ENCODE results near the gene CENPX. TPM values are rescaled to one million over a fixed set of nuclear protein-coding genes. Genes with fewer than 3 reads are reported as not detected.

The CENPX gene
- total and polyA plus RNA-seq, 2 of the 13 experiments (the other 11 are each of a cell fraction or from before 2014, with no cell fraction given): 92.7 to 170 TPM

DNA sequence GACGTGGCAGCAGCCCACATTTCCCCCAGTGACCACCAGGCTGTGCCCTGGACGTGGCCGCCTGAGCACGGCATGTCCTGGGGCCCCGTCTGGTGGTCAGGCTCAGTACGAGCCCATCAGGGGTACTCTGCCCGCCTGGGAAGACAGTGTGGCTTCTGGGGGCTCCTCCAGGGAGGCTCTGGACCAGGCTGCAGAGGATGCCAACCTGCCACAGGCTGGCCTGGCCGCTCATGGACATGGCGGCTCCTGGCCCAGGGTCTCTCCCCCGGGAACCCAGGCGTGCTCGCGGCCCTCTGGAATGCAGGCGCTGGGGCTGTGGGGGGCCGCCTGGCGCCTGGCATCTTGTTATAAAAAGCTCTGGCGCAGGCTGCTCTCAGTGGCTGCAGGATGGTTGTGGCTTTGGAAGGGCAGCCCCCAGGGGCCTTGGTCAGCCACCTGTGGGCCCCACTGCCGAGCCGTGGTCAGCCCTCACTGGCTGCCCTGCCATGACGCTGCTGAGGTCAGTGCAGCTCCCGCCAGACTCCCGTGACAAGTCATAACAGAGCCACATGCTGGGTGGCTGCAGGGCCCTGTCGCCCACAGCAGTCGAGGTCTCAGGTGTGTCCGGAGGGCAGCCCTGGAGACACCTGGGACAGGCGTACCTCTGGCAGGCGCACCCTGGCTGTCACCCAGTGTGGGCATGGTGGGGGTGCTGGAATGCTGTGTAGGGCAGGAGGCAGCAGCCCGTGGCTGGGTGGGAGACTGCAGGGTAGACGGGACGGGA lies 15.0 kb downstream of the CENPX start (continued):
- TF ChIP-seq TMF1 (CRISPR knock-in tag; IDR thresholded peaks at IDR 0.05; ENCODE audit: low read depth) (no peak), ARNTL (CRISPR knock-in tag; IDR thresholded peaks at IDR 0.05) (no peak), NR2F2 (IDR thresholded peaks at IDR 0.05; ENCODE audit: borderline replicate concordance, low read depth) (0 out of 2 replicates have a peak, but pooled peaks have one; percentile 6), HNRNPL (IDR thresholded peaks at IDR 0.05; ENCODE audit: low read depth, low read length) (peak; percentile 82; the same call in 1 of the 2 replicates), AGO2 (optimal IDR thresholded peaks at IDR 0.05; ENCODE audit: low read depth, low read length) (peak; percentile 99), FOXC1 (CRISPR knock-in tag; IDR thresholded peaks at IDR 0.05; ENCODE audit: borderline replicate concordance) (peak; percentile 43; the same call in 1 of the 2 replicates), PAF1 (CRISPR knock-in tag; IDR thresholded peaks at IDR 0.05) (peak; percentile 78), ZNF589 (CRISPR knock-in tag; conservative IDR thresholded peaks at IDR 0.05) (no peak; the same call in 1 of the 2 replicates), FOXO4 (CRISPR knock-in tag; conservative IDR thresholded peaks at IDR 0.05) (0 out of 2 replicates have a peak, but pooled peaks have one; percentile 93), ATM (IDR thresholded peaks at IDR 0.05; ENCODE audit: borderline replicate concordance) (no peak), UBTF (CRISPR knock-in tag; IDR thresholded peaks at IDR 0.05) (peak; percentile 13; the same call in 1 of the 2 replicates), ZNF619 (CRISPR knock-in tag; IDR thresholded peaks at IDR 0.05) (peak; percentile 26; the same call in 1 of the 2 replicates), ZNF672 (CRISPR knock-in tag; IDR thresholded peaks at IDR 0.05) (0 out of 2 replicates have a peak, but pooled peaks have one; percentile 4), RBM39 (IDR thresholded peaks at IDR 0.05; ENCODE audit: low read depth, low read length, poor library complexity, severe bottlenecking) (peak; percentile 34), SP1 (IDR thresholded peaks at IDR 0.05) (no peak), SP1 (CRISPR knock-in tag; IDR thresholded peaks at IDR 0.05) (no peak)
- TF ChIP-seq, protein P1, sequence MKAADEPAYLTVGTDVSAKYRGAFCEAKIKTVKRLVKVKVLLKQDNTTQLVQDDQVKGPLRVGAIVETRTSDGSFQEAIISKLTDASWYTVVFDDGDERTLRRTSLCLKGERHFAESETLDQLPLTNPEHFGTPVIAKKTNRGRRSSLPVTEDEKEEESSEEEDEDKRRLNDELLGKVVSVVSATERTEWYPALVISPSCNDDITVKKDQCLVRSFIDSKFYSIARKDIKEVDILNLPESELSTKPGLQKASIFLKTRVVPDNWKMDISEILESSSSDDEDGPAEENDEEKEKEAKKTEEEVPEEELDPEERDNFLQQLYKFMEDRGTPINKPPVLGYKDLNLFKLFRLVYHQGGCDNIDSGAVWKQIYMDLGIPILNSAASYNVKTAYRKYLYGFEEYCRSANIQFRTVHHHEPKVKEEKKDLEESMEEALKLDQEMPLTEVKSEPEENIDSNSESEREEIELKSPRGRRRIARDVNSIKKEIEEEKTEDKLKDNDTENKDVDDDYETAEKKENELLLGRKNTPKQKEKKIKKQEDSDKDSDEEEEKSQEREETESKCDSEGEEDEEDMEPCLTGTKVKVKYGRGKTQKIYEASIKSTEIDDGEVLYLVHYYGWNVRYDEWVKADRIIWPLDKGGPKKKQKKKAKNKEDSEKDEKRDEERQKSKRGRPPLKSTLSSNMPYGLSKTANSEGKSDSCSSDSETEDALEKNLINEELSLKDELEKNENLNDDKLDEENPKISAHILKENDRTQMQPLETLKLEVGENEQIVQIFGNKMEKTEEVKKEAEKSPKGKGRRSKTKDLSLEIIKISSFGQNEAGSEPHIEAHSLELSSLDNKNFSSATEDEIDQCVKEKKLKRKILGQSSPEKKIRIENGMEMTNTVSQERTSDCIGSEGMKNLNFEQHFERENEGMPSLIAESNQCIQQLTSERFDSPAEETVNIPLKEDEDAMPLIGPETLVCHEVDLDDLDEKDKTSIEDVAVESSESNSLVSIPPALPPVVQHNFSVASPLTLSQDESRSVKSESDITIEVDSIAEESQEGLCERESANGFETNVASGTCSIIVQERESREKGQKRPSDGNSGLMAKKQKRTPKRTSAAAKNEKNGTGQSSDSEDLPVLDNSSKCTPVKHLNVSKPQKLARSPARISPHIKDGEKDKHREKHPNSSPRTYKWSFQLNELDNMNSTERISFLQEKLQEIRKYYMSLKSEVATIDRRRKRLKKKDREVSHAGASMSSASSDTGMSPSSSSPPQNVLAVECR (CRISPR knock-in tag; IDR thresholded peaks at IDR 0.05; ENCODE audit: borderline replicate concordance): peak; percentile 38; the same call in 1 of the 2 replicates
- TF ChIP-seq, protein P2, sequence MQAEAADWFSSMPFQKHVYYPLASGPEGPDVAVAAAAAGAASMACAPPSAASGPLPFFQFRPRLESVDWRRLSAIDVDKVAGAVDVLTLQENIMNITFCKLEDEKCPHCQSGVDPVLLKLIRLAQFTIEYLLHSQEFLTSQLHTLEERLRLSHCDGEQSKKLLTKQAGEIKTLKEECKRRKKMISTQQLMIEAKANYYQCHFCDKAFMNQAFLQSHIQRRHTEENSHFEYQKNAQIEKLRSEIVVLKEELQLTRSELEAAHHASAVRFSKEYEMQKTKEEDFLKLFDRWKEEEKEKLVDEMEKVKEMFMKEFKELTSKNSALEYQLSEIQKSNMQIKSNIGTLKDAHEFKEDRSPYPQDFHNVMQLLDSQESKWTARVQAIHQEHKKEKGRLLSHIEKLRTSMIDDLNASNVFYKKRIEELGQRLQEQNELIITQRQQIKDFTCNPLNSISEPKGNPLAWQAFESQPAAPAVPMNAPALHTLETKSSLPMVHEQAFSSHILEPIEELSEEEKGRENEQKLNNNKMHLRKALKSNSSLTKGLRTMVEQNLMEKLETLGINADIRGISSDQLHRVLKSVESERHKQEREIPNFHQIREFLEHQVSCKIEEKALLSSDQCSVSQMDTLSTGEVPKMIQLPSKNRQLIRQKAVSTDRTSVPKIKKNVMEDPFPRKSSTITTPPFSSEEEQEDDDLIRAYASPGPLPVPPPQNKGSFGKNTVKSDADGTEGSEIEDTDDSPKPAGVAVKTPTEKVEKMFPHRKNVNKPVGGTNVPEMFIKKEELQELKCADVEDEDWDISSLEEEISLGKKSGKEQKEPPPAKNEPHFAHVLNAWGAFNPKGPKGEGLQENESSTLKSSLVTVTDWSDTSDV (CRISPR knock-in tag; IDR thresholded peaks at IDR 0.05): 0 out of 2 replicates have a peak, but pooled peaks have one; percentile 40

Measured in HepG2 (cell line).